BJ (cell line): Measurements from ENCODE around the gene ABCC11. TPM values are rescaled to one million over a fixed set of nuclear protein-coding genes. Genes with fewer than 3 reads are reported as not detected.

Experiments
- CTCF ChIA-PET: fragments of 350-600 bp; formaldehyde crosslinking; extraction: SDS; loops from one replicate; lab custom pipeline; 2021; ENCODE audit warnings: antibody characterized with exemption, inconsistent platforms; lab: Yijun Ruan, JAX
- POLR2A ChIA-PET: fragments of 300-600 bp; sonication (Branson Sonifier 250); formaldehyde crosslinking; extraction: SDS; loops from one replicate; lab custom pipeline; 2021; ENCODE audit warnings: antibody characterized with exemption; lab: Charles Lee
- DNase-seq: peaks from one replicate; pipeline ENCODE4 v3.0.0-alpha.2; 2011; ENCODE audit warnings: low read depth
- H3K27me3 ChIP-seq: 2 replicates; pipeline ENCODE4 v1.6.0; 2011; ENCODE audit warnings: low read length; ENCODE audit not compliant: control insufficient read depth, insufficient read depth
- H3K36me3 ChIP-seq: 2 replicates; pipeline ENCODE4 v1.5.1; 2011; ENCODE audit warnings: low read length; ENCODE audit not compliant: control insufficient read depth, insufficient read depth
- H3K4me3 ChIP-seq: 2 replicates; pipeline ENCODE4 v1.5.1; 2011; ENCODE audit warnings: low read depth, mild to moderate bottlenecking, control low read depth, low read length
- polyA plus RNA-seq: library from polyadenylated mRNA; depleted of rRNA; stranded (reverse); fragments of >200 nt; gene quantifications from 2 replicates; pipeline ENCODE4 v1.2.3, GENCODE V29; 2011
- TF ChIP-seq, protein P1 (sequence below): IDR thresholded peaks from 2 replicates; pipeline ENCODE4 v1.5.1; 2011; ENCODE audit warnings: low read depth, mild to moderate bottlenecking, control low read depth, inconsistent platforms, low read length, moderate library complexity; ENCODE audit not compliant: insufficient read depth

ABCC11 gene
- polyA plus RNA-seq, 1 experiment = 0.06 TPM

DNA sequence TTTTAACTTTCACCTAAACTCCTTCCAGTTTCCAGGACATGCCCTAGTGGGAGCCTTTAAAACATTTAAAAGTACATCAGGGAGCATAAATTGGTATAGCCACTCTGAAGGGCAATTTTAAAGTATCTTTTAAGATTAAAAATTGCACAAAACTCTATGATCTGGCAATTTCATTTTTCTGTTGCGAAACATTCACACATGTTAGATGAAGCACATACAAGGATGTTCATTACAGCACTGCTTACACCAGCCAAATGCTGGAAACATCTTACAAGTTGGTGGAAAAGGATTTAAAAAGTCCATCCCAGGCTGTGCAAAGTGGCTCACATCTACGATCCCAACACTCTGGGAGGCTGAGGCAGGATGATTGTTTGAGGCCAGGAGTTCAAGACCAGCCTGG, 29.6 kb downstream of the ABCC11 start:
- Histone ChIP-seq H3K27me3 (no peaks in the 10 kb centered on the region), H3K4me3 (no peak overlapping the region), H3K36me3 (no peaks in the 10 kb centered on the region)
- POLR2A ChIA-PET = no interaction called here
- CTCF ChIA-PET = no interaction called here
- TF ChIP-seq, protein P1, sequence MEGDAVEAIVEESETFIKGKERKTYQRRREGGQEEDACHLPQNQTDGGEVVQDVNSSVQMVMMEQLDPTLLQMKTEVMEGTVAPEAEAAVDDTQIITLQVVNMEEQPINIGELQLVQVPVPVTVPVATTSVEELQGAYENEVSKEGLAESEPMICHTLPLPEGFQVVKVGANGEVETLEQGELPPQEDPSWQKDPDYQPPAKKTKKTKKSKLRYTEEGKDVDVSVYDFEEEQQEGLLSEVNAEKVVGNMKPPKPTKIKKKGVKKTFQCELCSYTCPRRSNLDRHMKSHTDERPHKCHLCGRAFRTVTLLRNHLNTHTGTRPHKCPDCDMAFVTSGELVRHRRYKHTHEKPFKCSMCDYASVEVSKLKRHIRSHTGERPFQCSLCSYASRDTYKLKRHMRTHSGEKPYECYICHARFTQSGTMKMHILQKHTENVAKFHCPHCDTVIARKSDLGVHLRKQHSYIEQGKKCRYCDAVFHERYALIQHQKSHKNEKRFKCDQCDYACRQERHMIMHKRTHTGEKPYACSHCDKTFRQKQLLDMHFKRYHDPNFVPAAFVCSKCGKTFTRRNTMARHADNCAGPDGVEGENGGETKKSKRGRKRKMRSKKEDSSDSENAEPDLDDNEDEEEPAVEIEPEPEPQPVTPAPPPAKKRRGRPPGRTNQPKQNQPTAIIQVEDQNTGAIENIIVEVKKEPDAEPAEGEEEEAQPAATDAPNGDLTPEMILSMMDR = no peak
- DNase-seq = no peak

DNA sequence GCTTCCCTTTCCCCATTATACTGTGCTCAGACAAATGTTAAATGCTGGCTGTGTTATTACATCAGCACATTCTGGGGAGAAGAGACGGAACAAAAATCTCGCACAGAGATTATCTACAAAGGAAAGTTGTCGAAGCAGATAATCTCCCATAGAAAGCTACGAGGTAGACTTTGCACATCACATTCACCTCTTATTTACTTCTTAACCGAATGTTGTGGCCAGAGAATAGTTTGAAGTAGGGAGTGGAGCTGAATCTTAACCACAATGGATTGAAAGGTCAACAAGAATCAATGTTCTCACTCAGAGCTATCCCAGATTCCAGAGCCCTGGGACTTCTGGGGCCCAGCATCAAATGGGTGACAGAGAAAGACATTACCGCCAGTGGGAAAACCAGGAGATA, 31.6 kb downstream of the ABCC11 start:
- Histone ChIP-seq H3K4me3 (no peak overlapping the region), H3K27me3 (no peaks in the 10 kb centered on the region), H3K36me3 (no peaks in the 10 kb centered on the region)
- ChIA-PET CTCF (no interaction called here), POLR2A (no interaction called here)
- DNase-seq = no peak
- TF ChIP-seq, protein P1 = no peak

DNA sequence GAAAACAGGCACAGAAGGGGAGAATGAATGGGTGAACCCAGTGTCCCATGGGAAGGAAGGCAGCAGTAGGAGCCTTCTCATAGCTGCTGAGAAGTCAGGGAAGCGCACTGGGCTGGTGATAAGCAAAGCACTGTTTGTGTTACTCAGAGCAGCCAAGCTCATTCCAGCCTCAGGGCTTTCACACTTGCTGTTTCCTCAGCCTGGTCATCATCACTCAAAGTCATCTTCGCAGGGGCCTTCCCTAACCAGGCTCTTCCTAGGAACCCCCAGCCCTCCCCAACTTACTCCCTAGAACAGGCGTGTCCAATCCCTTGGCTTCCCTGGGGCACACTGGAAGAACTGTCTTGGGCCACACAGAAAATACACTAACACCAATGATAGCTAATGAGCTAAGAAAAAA, 35.3 kb downstream of the ABCC11 start:
- no peak overlapping the region for H3K4me3 ChIP-seq
- POLR2A ChIA-PET = no interaction called here
- DNase-seq = no peak
- TF ChIP-seq, protein P1 = no peak
- CTCF ChIA-PET = interaction anchor here (0.6 to 2.4 kb wide), 3 partner anchors 24 to 419 kb away, joined by 3 to 6 read pairs (median 3); no protein-coding TSS in a partner anchor
- H3K36me3 ChIP-seq = no peaks in the 10 kb centered on the region
- peaks cover 2% of the 10 kb centered on the region for H3K27me3 ChIP-seq

DNA sequence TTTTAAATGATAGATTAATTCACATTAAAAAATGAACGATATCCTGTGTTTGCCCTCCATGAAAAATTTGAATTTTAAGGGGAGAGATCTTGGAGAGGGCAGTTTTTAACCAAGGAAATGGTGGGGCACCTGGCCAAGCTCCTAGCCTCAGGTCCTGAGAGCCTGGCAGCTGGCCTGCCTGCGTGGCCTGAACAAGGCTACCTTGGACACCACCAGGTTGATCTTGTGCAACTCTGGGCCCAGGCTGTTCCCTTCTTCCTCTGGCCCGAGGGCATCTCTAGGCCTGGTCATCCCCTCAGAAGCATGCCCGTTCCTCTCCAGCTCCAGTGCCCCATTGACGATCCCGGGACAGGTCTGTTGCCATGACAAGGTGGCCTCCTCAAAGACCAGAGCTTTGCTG, 36.6 kb downstream of the ABCC11 start:
- Histone ChIP-seq H3K4me3 (no peak overlapping the region), H3K27me3 (peaks cover 2% of the 10 kb centered on the region), H3K36me3 (no peaks in the 10 kb centered on the region)
- TF ChIP-seq, protein P1 = no peak
- ChIA-PET CTCF (interaction anchor here (2.4 kb wide), 1 partner anchor 420 kb away, joined by 6 read pairs; no protein-coding TSS in a partner anchor), POLR2A (no interaction called here)
- DNase-seq = no peak

DNA sequence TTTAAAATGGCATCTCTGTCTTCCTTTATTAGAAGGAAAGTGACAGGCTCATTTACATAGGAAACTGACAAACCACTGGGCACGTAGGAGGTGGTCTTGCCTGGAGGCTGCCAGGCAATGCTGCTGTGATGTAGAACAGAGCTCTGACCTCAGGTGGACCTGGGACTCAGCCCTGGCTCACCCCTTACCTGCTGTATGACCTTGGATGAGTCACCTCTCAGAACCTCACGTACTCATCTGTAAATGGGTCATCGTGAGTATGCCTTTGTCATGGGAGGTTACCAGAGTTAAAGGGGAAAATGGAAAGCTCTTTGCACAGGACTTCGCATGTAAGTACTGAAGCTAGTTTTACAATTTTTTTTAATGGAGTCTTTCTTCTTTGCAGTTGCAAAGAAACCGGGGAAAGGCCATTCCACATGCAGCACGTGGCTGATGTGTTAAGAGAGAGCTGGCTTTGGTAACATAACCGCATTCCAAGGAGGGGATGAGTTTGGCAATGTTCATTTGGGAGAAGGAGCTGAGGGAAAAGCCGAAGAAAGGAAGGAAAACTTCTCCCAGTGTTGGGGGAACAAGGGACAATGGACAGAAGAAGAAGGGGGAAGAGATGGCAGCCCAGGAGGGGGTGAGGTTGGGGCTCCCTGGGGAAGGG, 40.6 kb downstream of the ABCC11 start:
- Histone ChIP-seq H3K36me3 (no peaks in the 10 kb centered on the region), H3K4me3 (no peak overlapping the region), H3K27me3 (peaks cover 2% of the 10 kb centered on the region)
- TF ChIP-seq, protein P1 = no peak
- ChIA-PET CTCF (no interaction called here), POLR2A (interaction anchor here (0.7 kb wide), 1 partner anchor 1575 kb away, joined by 4 read pairs; no protein-coding TSS in a partner anchor)
- no peak for DNase-seq
